Panc1 (cell line): ENCODE data around the gene SNED1. TPM values are rescaled to one million over a fixed set of nuclear protein-coding genes. Genes with fewer than 3 reads are reported as not detected.

Experiments
- ATAC-seq: fragments of 200-7000 bp; cut with Tn5 transposase; 2 replicates; pipeline ENCODE4 v1.9.1; 2020; ENCODE audit warnings: mild to moderate bottlenecking, moderate library complexity
- BruUV-seq: library from RNA; stranded (reverse); fragments of 400-500 nt; replicated peaks from 2 replicates; lab custom pipeline; 2021; lab: Mats Ljungman, UMichigan
- CTCF ChIA-PET: fragments of 300-600 bp; sonication (Branson Sonifier 250); formaldehyde crosslinking; loops from one replicate; lab custom pipeline; 2022; ENCODE audit warnings: antibody characterized with exemption; lab: Charles Lee
- POLR2A ChIA-PET: fragments of 300-600 bp; sonication (Branson Sonifier 250); formaldehyde crosslinking; loops from one replicate; lab custom pipeline; 2022; ENCODE audit warnings: antibody characterized with exemption; lab: Charles Lee
- DNase-seq: peaks from one replicate; pipeline ENCODE4 v3.0.0-alpha.2; 2010; ENCODE audit warnings: low read depth, low spot score
- H3K27ac ChIP-seq: 2 replicates; pipeline ENCODE4 v1.5.1; 2011; ENCODE audit warnings: mild to moderate bottlenecking, low read length, inconsistent platforms
- H3K27me3 ChIP-seq: fragments of 200-500 bp; sonication (Bioruptor generic); 2 replicates; pipeline ENCODE4 v1.6.0; 2014; ENCODE audit warnings: low read length, inconsistent platforms; ENCODE audit not compliant: control insufficient read depth, insufficient read depth
- H3K36me3 ChIP-seq: fragments of 200-500 bp; sonication (Bioruptor generic); 2 replicates; pipeline ENCODE4 v1.5.1; 2014; ENCODE audit warnings: inconsistent platforms, mild to moderate bottlenecking, low read length, moderate library complexity; ENCODE audit not compliant: control insufficient read depth, insufficient read depth
- H3K4me1 ChIP-seq: 2 replicates; pipeline ENCODE4 v1.5.1; 2011; ENCODE audit warnings: inconsistent platforms, mild to moderate bottlenecking, low read length, moderate library complexity; ENCODE audit not compliant: control insufficient read depth, insufficient read depth
- H3K4me3 ChIP-seq, 2 experiments: 2 replicates each; pipeline ENCODE4 v1.5.1; 2011 to 2012; ENCODE audit warnings: low read depth in 2 of 2, low read length in 2 of 2, mild to moderate bottlenecking in 2 of 2, inconsistent platforms in 1 of 2, moderate library complexity in 1 of 2
- H3K9me3 ChIP-seq: fragments of 200-500 bp; sonication (Bioruptor generic); 2 replicates; pipeline ENCODE4 v1.5.1; 2014; ENCODE audit warnings: low read depth, mild to moderate bottlenecking, inconsistent platforms, low read length, moderate library complexity; ENCODE audit not compliant: control insufficient read depth, insufficient read depth
- CTCF ChIP-seq: fragments of 450-650 bp; IDR thresholded peaks from 2 replicates; pipeline ENCODE4 v1.5.1; 2017; ENCODE audit warnings: mild to moderate bottlenecking
- POLR2AphosphoS5 ChIP-seq: IDR thresholded peaks from 2 replicates; pipeline ENCODE4 v1.6.1; 2012; ENCODE audit warnings: mild to moderate bottlenecking, low read depth, low read length, moderate library complexity
- REST ChIP-seq, 2 experiments: IDR thresholded peaks; 2 replicates each; pipeline ENCODE4 v1.6.1; 2011 to 2012; ENCODE audit warnings: low read depth in 2 of 2, control low read depth in 1 of 2, low read length in 1 of 2, mild to moderate bottlenecking in 1 of 2, moderate library complexity in 1 of 2; ENCODE audit not compliant: insufficient read depth in 1 of 2
- SIN3A ChIP-seq: IDR thresholded peaks from 2 replicates; pipeline ENCODE4 v1.6.1; 2012; ENCODE audit warnings: low read depth, mild to moderate bottlenecking, low read length, moderate library complexity, borderline replicate concordance; ENCODE audit not compliant: insufficient read depth
- TCF7L2 ChIP-seq: IDR thresholded peaks from 2 replicates; pipeline ENCODE4 v1.6.1; 2011; ENCODE audit warnings: mild to moderate bottlenecking, low read depth, low read length, inconsistent platforms
- in situ Hi-C: cut with HindIII; loops from 2 replicates; pipeline ENCODE4 v1.10.0; 2016; ENCODE audit warnings: low sequenced_read_pairs, low pct_unique_long_range_greater_than_20kb
- intact Hi-C: fragments of 100-400 bp; cut with micrococcal nuclease; formaldehyde crosslinking; loops from one replicate; pipeline ENCODE4 v1.10.0; 2022; ENCODE audit not compliant: unreplicated experiment
- total RNA-seq: library from RNA; stranded (reverse); gene quantifications from one replicate; pipeline ENCODE4 v1.2.1, GENCODE V29; 2021; ENCODE audit not compliant: unreplicated experiment

Gene SNED1
- total RNA-seq, 1 experiment from 2014 or later, result 11.0 TPM

GRCh38 chr2:240957656-240958365 lies 40.6 kb upstream of the SNED1 start:
- DNase-seq, result no peak
- ChIA-PET CTCF (no interaction called here), POLR2A (no interaction called here)
- Histone ChIP-seq H3K27ac (no peak overlapping the region), H3K4me1 (no peaks in the 10 kb centered on the region), H3K9me3 (no peaks in the 10 kb centered on the region), H3K27me3 (no peaks in the 10 kb centered on the region), H3K36me3 (no peaks in the 10 kb centered on the region), H3K4me3 (no peak overlapping the region)
- intact Hi-C loops, result no loop called here
- in situ Hi-C loops, result no loop called here
- TF ChIP-seq POLR2AphosphoS5, result no peak
- no peak for TF ChIP-seq REST (IDR thresholded peaks at IDR 0.05; ENCODE audit: insufficient read depth in 1 of 2, low read depth in 2 of 2, low read length in 1 of 2)
- no peak for TF ChIP-seq TCF7L2
- no peak for TF ChIP-seq SIN3A
- no peak for TF ChIP-seq CTCF
- no peak for ATAC-seq
- no TSS peak for BruUV-seq

GRCh38 chr2:240958366-240959213 lies 39.8 kb upstream of the SNED1 start:
- Histone ChIP-seq H3K9me3 (no peaks in the 10 kb centered on the region), H3K36me3 (no peaks in the 10 kb centered on the region), H3K4me1 (no peaks in the 10 kb centered on the region), H3K27me3 (no peaks in the 10 kb centered on the region), H3K27ac (no peak overlapping the region), H3K4me3 (no peak overlapping the region)
- DNase-seq, result no peak
- ChIA-PET POLR2A (no interaction called here), CTCF (no interaction called here)
- intact Hi-C loops (no loop called here), in situ Hi-C loops (no loop called here)
- no peak for ATAC-seq
- TF ChIP-seq REST (IDR thresholded peaks at IDR 0.05; ENCODE audit: insufficient read depth in 1 of 2, low read depth in 2 of 2, low read length in 1 of 2), result no peak
- no peak for TF ChIP-seq POLR2AphosphoS5
- TF ChIP-seq CTCF, result no peak
- no peak for TF ChIP-seq TCF7L2
- no peak for TF ChIP-seq SIN3A
- BruUV-seq, result no TSS peak
